PC-9 (cell line): ENCODE measurements around the gene TBX21. TPM values are rescaled to one million over a fixed set of nuclear protein-coding genes. Genes with fewer than 3 reads are reported as not detected.

Source experiments
- BruUV-seq: library from RNA; stranded (reverse); fragments of 400-500 nt; replicated peaks from 2 replicates; lab custom pipeline; 2021; lab: Mats Ljungman, UMichigan
- CTCF ChIA-PET: fragments of 300-600 bp; sonication (Branson Sonifier 250); formaldehyde crosslinking; loops from one replicate; lab custom pipeline; 2022; ENCODE audit warnings: antibody characterized with exemption; lab: Charles Lee
- POLR2A ChIA-PET: fragments of 300-600 bp; sonication (Branson Sonifier 250); formaldehyde crosslinking; loops from one replicate; lab custom pipeline; 2022; ENCODE audit warnings: antibody characterized with exemption; ENCODE audit not compliant: unreplicated experiment; lab: Charles Lee
- DNase-seq, 2 experiments: peaks; one replicate each; pipeline versions ENCODE4 v3.0.0 to v3.0.0-alpha.2; 2015 to 2022; ENCODE audit warnings: mixed read lengths in 1 of 2
- H2AFZ ChIP-seq: fragments of 200-600 bp; sonication (generic); 2 replicates; pipeline ENCODE4 v1.8.1; 2017; ENCODE audit warnings: antibody characterized with exemption
- H3F3A ChIP-seq: fragments of 200-600 bp; sonication (generic); 2 replicates; pipeline ENCODE4 v1.8.1; 2017; ENCODE audit warnings: antibody characterized with exemption, mild to moderate bottlenecking, low read depth; ENCODE audit not compliant: insufficient read depth
- H3K27ac ChIP-seq: fragments of 200-600 bp; sonication (generic); 2 replicates; pipeline ENCODE4 v1.6.1; 2016; ENCODE audit warnings: mixed run types
- H3K27me3 ChIP-seq: fragments of 200-600 bp; sonication (generic); 2 replicates; pipeline ENCODE4 v1.6.1; 2016; ENCODE audit warnings: low read depth, mixed run types; ENCODE audit not compliant: insufficient read depth
- H3K36me3 ChIP-seq: fragments of 200-600 bp; sonication (generic); 2 replicates; pipeline ENCODE4 v1.6.1; 2016; ENCODE audit warnings: low read depth, mixed run types
- H3K4me1 ChIP-seq: fragments of 200-600 bp; sonication (generic); replicated peaks from 2 replicates; pipeline ENCODE4 v1.6.1; 2016; ENCODE audit warnings: mixed run types; ENCODE audit not compliant: insufficient read depth
- H3K4me2 ChIP-seq: fragments of 200-600 bp; sonication (generic); 2 replicates; pipeline ENCODE4 v1.6.1; 2017; ENCODE audit warnings: mixed run types
- H3K4me3 ChIP-seq: fragments of 200-600 bp; sonication (generic); 2 replicates; pipeline ENCODE4 v1.6.1; 2016; ENCODE audit warnings: mixed run types
- H3K79me2 ChIP-seq: fragments of 200-600 bp; sonication (generic); 2 replicates; pipeline ENCODE4 v1.6.1; 2017; ENCODE audit warnings: low read depth, mixed run types
- H3K9me2 ChIP-seq: fragments of 200-600 bp; sonication (generic); 2 replicates; pipeline ENCODE4 v1.8.1; 2017; ENCODE audit warnings: mild to moderate bottlenecking; ENCODE audit not compliant: insufficient read depth
- H3K9me3 ChIP-seq: fragments of 200-600 bp; sonication (generic); 2 replicates; pipeline ENCODE4 v1.8.1; 2016; ENCODE audit warnings: low read depth; ENCODE audit not compliant: insufficient read depth
- H4K20me1 ChIP-seq: fragments of 200-600 bp; sonication (generic); 2 replicates; pipeline ENCODE4 v1.8.1; 2017; ENCODE audit not compliant: insufficient read depth
- EZH2 ChIP-seq: fragments of 200-600 bp; sonication (generic); IDR thresholded peaks from 2 replicates; pipeline ENCODE4 v1.8.0; 2017; ENCODE audit warnings: antibody characterized with exemption, low read depth
- intact Hi-C: fragments of 100-400 bp; cut with micrococcal nuclease; formaldehyde crosslinking; loops from one replicate; pipeline ENCODE4 v1.10.0; 2022; ENCODE audit not compliant: unreplicated experiment
- total RNA-seq: library from RNA; stranded (reverse); gene quantifications from 2 replicates; pipeline ENCODE4 v1.2.3, GENCODE V29; 2021
- TF ChIP-seq, protein P1 (sequence below): fragments of 200-600 bp; sonication (generic); conservative IDR thresholded peaks from 2 replicates; pipeline ENCODE4 v1.6.1; 2017; ENCODE audit warnings: mixed run types, antibody characterized with exemption, mild to moderate bottlenecking, moderate library complexity

TBX21 gene
- total RNA-seq, 1 experiment from 2014 or later, result not detected

DNA sequence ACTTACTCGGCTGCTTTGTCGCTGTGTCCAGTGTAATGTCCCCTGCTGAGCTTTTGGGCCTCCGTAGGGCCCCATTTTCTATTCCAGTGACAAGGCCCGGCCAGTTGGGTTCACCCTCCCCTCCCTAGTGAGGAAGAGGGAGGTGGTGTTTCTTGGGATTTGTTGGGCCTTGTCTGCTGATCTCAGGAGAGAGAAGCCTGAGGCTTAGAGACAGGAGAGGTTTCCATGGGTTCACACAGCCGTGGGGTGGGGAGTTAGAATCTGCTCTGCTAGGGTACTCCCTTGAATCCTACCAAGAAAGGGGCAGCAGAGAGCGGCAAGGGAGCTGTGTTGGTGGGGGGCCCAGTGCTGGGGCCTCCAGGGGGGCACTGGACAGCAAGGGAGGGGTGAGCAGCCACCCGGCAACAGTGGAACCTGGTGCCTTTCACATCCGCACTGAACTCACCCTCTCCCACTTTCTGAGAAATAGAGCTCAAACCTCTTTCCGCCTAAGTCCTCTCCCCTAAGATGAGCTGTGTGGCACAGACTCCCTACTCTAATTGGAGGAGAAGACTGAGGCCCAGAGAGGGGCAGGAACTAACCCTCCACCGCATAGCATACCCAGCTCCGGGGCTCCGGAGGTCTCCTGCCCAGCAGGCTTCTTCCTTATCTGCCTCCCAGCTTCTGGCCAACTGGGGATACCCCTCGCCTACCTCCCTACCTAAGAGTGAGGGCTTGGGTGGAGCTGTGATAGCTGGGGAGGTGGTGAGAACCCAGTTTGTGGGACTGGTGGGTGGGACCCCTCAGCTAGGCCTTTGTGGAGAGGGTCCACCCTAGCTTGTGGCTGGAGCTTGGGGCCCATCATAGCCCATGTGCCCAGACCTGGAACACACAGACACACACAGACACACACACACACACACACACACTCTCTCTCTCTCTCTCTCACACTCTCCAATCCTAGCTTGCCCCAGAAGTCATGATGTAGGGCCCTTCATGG, 32.3 kb upstream of the TBX21 start:
- no peaks in the 10 kb centered on the region for H3K9me3 ChIP-seq
- H3K27me3 ChIP-seq, result no peaks in the 10 kb centered on the region
- TF ChIP-seq EZH2, result no peak
- TF ChIP-seq, protein P1, sequence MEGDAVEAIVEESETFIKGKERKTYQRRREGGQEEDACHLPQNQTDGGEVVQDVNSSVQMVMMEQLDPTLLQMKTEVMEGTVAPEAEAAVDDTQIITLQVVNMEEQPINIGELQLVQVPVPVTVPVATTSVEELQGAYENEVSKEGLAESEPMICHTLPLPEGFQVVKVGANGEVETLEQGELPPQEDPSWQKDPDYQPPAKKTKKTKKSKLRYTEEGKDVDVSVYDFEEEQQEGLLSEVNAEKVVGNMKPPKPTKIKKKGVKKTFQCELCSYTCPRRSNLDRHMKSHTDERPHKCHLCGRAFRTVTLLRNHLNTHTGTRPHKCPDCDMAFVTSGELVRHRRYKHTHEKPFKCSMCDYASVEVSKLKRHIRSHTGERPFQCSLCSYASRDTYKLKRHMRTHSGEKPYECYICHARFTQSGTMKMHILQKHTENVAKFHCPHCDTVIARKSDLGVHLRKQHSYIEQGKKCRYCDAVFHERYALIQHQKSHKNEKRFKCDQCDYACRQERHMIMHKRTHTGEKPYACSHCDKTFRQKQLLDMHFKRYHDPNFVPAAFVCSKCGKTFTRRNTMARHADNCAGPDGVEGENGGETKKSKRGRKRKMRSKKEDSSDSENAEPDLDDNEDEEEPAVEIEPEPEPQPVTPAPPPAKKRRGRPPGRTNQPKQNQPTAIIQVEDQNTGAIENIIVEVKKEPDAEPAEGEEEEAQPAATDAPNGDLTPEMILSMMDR, result no peak
- H3K36me3 ChIP-seq, result no peaks in the 10 kb centered on the region
- BruUV-seq, result no TSS peak
- no peaks in the 10 kb centered on the region for H3K79me2 ChIP-seq
- H2AFZ ChIP-seq, result no peak overlapping the region
- H4K20me1 ChIP-seq, result no peaks in the 10 kb centered on the region; the same call in none of the 2 replicates
- no peaks in the 10 kb centered on the region for H3K9me2 ChIP-seq
- no peak overlapping the region for H3K4me2 ChIP-seq
- no peak overlapping the region for H3K4me3 ChIP-seq
- intact Hi-C loops, result no loop called here
- H3K4me1 ChIP-seq, result no peaks in the 10 kb centered on the region
- peaks cover 21% of the 10 kb centered on the region; the same call in 1 of the 2 replicates for H3F3A ChIP-seq
- no peak overlapping the region for H3K27ac ChIP-seq
- ChIA-PET POLR2A (no interaction called here), CTCF (interaction anchor here (0.5 to 0.6 kb wide), 2 partner anchors 10 to 50 kb away, joined by 3 to 6 read pairs; no protein-coding TSS in a partner anchor)
- no peak for DNase-seq

DNA sequence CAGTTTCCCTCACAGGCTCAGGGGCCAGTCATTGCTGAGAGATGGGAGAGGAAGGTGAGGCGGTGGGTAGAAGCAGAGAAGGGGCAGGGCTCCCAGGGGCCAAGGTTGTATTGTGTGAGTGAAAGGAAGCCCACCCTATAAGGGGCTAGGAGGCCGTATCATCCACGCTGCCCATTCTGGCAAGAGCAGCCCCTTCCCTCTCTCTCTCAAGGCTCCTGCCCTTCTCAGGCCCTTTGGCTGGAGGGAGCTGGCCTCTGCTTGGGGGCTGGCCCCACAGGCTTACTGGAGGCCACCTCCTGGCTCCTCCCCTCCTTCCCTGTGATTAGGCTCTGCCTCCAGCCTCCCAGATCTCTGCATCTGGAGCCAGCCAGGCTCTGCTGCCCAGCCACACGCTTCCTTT, 31.4 kb upstream of the TBX21 start:
- CTCF ChIA-PET, result interaction anchor here (0.5 kb wide), 2 partner anchors 31 to 49 kb away, joined by 4 to 6 read pairs; no protein-coding TSS in a partner anchor
- Histone ChIP-seq H3K9me2 (no peaks in the 10 kb centered on the region), H2AFZ (no peak overlapping the region), H3K27ac (no peak overlapping the region), H3K79me2 (no peaks in the 10 kb centered on the region), H3K4me3 (no peak overlapping the region), H3K9me3 (no peaks in the 10 kb centered on the region), H3K27me3 (no peaks in the 10 kb centered on the region), H4K20me1 (no peaks in the 10 kb centered on the region; the same call in none of the 2 replicates), H3K4me2 (no peak overlapping the region), H3F3A (peaks cover 14% of the 10 kb centered on the region; the same call in 1 of the 2 replicates), H3K36me3 (no peaks in the 10 kb centered on the region), H3K4me1 (no peaks in the 10 kb centered on the region)
- no peak for TF ChIP-seq EZH2
- TF ChIP-seq, protein P1, result no peak
- BruUV-seq, result no TSS peak
- intact Hi-C loops, result no loop called here
- DNase-seq, result no peak
- POLR2A ChIA-PET, result no interaction called here

DNA sequence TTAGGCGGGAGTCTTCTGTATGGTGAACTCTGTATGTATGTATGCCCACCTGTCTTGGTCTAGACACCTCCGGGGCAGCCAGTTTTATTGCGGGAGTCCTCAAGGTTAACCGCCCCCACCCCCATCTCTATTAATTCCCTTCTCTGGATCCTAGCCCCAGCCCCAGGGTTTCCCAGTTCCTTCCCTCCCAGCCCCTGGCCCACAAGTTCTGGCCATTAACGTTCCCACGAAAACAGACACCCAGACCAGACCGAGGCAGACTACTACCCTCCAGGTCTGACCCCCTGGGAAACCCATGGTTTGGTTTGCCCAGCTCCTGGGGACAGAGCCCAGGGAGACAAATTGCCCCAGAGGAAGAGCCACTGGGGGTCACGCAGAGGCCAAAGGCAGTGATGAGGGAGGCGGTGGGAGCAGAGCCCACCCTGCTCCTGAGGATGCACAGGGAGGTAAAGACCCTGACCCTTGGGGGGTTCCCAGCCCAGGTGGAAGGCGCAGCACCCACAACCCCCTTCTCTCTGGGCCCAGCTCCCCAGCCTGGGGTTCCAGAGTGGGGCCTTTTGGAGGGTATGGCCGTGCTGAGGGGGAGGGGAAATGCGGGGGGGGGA, 30.5 kb upstream of the TBX21 start:
- intact Hi-C loops, result no loop called here
- BruUV-seq, result no TSS peak

More for the DNA sequence above, 30.5 kb upstream of the TBX21 start:
- no peak for DNase-seq
- ChIA-PET POLR2A (no interaction called here), CTCF (interaction anchor here (0.7 kb wide), 1 partner anchor 34 kb away, joined by 5 read pairs; no protein-coding TSS in a partner anchor)
- H3K4me2 ChIP-seq, result no peak overlapping the region
- peaks cover 7% of the 10 kb centered on the region; the same call in 1 of the 2 replicates for H3F3A ChIP-seq
- no peaks in the 10 kb centered on the region for H3K4me1 ChIP-seq
- H3K9me2 ChIP-seq, result no peaks in the 10 kb centered on the region
- TF ChIP-seq EZH2, result no peak
- TF ChIP-seq, protein P1, result no peak
- H4K20me1 ChIP-seq, result no peaks in the 10 kb centered on the region; the same call in none of the 2 replicates
- no peak overlapping the region for H3K27ac ChIP-seq
- no peaks in the 10 kb centered on the region for H3K27me3 ChIP-seq
- no peaks in the 10 kb centered on the region for H3K9me3 ChIP-seq
- no peak overlapping the region for H2AFZ ChIP-seq
- H3K79me2 ChIP-seq, result no peaks in the 10 kb centered on the region
- H3K36me3 ChIP-seq, result no peaks in the 10 kb centered on the region
- no peak overlapping the region for H3K4me3 ChIP-seq
